Fibroblast of skin of left quadriceps (primary cell): Measurements from ENCODE around the gene OPA3.
"Not testable (repeated sequence)": the region's sequence is repeated elsewhere in the genome, so short reads cannot be mapped to it uniquely, and the experiment has no call there.

Source experiments
- DNase-seq, 2 experiments: peaks; one replicate each; pipeline ENCODE4 v3.0.0-alpha.2; 2013; ENCODE audit warnings: low read depth in 2 of 2

OPA3 gene

DNA sequence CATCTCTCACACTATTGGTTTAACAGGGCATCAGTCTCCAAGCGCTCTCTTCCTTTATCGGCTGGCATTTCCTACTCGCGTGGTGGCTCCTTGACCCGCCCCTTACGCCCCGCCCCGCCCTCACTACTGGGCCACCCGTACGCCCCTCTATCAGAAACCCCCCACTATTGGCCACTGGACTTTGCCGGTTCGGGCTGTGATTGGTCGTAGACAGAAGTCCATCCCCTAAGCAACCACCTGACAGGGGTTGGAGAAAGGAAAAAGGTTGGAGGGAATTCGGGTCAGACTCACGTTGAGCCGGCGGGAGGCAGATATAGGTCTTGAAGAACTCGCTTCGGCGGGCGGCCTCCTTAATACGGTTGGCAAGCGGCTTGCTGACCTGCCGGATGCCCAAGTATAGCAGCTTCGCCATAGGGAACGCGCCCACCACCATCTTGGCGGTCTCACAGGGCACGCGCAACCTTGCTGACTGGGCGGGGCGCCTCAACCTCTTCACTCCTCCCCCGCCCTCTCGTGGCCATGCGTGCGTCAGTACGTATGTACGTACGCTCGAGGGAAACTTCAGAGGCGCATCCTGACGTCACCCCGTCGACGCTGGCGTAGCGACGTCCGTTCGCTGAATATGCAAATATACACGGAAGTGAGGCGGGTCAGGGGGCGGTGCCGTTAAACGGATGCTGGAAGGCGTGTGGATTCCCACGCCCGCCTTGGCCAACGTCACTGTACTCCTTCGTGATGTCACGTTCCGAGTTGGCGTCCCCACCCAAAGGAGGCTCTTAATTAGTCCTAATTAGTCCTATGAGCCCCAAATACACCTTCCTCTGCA is at the start of gene OPA3:
Gene OPA3, minus strand, starts transcription at position 471 of the 826 bp plus-strand sequence. Its CDS starts 38 bp downstream, at position 433.
- peak; percentile 100 for DNase-seq

DNA sequence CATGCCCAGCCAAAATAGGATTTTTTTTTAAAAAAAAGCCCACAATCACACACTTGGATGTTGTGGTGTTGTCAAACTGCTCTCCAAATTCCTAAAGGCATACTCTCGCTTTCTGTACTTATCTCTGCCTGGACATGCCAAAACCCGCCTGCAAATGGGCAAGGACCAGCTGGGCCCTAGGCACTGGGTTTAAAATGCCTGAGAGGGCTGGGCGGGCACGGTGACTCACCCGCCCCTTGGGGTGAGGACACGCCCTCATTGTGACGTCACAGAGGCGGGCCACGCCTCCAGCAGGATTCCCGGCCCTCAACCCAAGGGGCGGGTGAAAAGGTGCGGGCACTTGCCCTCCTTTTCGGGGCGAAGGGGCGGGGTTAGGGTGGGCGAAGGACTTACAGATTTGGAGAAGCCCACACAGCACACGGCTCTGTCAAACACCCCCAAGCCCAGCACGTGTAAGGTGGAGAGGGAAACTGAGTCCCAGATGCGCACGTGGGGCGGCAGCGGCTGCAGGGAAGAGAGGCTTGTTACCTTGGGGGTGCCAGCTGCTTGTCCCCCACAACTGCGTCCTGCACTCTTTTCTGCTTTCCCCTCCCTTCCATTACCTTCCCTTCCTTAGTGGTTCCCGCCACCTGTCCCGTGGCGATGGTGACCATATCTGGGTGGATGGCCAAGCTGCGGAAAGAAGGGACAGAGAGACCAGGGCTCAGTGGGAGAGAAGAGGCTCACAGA is 48.0 kb upstream of the OPA3 start:
- peak; percentile 53 to 57 for DNase-seq

GRCh38 chr19:45630463-45630862 is 45.9 kb upstream of the OPA3 start:
- peak; percentile 88 to 89 for DNase-seq

DNA sequence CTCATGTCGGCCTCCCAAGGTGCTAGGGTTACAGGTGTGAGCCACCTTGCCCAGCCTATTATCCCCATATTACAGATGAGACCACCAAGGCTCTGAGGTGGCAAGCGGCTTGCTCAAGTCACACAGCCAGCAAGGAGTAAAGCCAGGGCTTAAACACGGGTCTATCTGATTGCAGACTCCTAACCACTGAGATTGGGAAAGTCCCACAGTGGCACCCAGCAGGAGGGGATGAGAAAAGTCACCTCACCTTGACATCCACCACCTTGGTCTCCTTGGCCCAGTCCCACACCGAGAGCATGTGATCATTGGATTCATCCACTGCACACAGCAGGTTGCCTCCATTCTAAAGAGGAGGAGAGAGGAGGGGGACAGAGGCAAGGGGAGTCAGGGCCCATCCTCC is 45.1 kb upstream of the OPA3 start:
- no peak for DNase-seq

- DNase-seq, result not testable (repeated sequence)
Observed at GRCh38 chr19:45628219-45628618, 43.6 kb upstream of the OPA3 start.

- DNase-seq, result no peak
Observed at GRCh38 chr19:45623984-45624383, 39.4 kb upstream of the OPA3 start.

DNA sequence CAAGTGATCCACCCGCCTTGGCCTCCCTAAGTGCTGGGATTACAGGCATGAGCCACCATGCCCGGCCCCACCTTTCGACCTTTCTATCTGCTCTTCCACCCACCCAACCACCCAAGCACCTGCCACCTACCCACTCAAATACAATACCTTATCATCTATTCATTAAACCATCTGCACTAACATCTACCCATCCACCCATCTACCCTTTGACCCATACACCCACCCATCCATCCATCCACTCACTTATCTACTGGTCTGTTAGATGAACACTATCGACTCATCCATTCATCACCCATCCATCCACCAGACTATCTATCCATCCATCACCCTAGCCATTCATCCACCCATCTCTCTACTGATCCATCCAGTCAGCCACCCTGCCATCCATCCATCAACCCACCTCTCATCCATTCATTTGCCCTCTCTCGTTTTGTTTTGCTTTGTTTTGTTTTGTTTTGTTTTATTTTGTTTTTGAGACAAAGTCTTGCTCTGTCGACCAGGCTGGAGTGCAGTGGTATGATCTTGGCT is 37.4 kb upstream of the OPA3 start:
- no peak for DNase-seq

DNA sequence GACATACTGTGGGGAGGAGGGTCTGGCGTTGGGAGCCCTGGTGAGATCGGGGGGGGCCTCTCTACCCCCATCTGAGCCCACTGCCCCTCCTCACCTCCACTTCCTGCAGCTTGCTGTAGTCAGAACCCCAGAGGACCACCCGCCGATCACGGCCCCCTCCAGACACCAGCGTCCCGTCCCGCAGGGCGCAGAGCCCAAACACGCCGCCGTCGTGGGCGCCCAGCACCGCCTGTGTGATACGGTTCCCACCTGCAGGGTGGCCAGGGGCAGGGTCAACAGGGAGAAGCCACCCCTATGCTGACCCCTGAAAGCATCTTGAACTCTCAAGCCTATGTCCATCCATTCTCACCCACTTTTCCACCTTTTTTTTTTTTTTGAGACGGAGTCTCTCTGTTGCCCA is 36.8 kb upstream of the OPA3 start:
- no peak for DNase-seq

GRCh38 chr19:45616704-45617017 is 32.1 kb upstream of the OPA3 start:
- DNase-seq, result no peak

DNA sequence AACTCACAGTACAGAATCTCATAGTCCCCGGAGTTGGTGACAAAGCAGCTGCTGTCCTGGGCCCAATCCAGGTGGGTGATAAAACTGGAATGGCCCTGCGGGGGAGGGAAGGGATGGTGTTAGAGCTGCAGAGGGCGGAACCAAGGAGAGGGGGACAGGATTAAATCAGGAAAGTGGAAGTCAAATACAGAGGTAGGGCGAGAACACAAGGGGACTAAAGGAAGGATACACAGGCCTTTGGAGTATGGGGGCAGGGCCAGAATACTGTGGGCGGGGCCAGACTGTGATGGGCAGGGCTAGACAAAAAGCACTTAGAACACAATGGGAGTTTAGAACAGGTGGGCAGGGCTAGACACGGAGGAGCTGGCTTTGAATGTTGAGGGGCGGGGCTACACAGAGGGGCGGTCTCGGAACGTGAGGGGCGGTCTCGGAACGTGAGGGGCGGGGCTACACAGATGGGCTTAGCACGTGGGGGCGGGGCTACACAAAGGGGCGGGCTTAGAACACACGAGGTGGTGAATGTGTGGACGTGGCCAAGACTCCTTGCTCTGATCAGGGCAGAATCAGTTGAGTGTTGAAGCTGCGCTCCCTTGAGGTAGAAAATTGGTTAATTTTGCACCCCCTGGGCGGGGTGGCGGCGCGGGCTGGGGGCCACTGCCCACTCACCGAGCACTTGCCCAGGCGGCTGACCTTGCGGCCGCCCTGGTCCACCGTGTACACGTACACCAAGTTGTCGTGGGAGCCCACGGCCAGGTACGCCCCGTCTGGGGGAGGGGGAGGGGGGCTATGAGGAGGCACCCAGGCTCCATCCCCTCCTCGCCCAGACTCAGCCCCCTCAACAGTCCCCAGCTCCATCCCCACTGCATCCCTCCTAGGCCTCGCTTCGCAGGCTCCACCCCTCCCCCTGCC is 31.4 kb upstream of the OPA3 start:
- DNase-seq, result peak; percentile 79 to 81

GRCh38 chr19:45615056-45615455 is 30.5 kb upstream of the OPA3 start:
- DNase-seq, result not testable (repeated sequence)

GRCh38 chr19:45613926-45614725 is 29.5 kb upstream of the OPA3 start:
- peak; percentile 59 to 63 for DNase-seq

DNA sequence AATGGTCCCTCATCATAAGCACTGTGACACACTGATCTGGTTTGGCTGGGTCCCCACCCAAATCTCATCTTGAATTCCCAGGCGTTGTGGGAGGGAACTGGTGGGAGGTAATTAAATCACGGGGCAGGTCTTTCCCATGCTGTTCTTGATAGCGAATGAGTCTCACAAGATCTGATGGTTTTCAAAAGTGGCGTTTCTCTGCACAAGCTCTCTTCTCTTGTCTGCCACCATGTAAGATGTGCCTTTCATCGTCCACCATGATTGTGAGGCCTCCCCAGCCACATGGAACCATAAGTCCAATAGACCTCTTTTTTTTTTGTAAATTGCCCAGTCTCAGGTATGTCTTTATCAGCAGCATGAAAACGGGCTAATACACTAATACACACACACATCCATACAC is 24.3 kb upstream of the OPA3 start:
- no peak for DNase-seq

- DNase-seq, result peak in 1 of 2 experiments; percentile 32
Observed at GRCh38 chr19:45607071-45608029, 22.7 kb upstream of the OPA3 start.

GRCh38 chr19:45601524-45602374 is 17.1 kb upstream of the OPA3 start, which contains the start of gene GPR4:
GPR4 (minus strand) TSS chr19:45602212; CDS start chr19:45591866, 10,346 bp downstream.
- no peak for DNase-seq

- no peak for DNase-seq
Observed at GRCh38 chr19:45601115-45601514, 16.5 kb upstream of the OPA3 start.

DNA sequence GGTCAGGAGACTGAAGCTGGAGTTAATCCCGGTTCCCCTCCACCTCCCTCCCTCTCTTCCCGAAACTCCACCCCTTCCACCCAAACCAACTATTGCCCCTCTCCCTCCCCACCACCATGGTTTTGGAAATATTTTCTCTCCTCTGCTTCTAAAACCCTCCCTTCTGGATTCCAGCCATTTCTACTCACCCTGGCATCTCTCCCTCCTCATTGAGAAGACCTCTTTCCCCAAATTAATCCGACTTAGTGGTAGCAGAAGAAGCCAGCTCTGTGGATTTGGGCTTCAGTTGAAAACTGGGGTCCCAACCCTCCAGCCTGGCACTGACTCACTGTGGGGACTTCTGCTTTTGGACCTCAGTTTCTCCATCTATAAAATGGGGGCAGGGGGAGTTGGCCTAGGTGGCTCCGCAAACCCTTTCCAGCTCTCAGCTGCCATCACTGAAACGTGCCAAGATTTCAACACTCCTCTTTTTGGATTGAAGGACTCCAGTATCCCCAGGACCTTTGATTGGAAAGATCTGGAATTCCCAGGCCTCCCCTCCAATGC is 15.8 kb upstream of the OPA3 start:
- no peak for DNase-seq

DNA sequence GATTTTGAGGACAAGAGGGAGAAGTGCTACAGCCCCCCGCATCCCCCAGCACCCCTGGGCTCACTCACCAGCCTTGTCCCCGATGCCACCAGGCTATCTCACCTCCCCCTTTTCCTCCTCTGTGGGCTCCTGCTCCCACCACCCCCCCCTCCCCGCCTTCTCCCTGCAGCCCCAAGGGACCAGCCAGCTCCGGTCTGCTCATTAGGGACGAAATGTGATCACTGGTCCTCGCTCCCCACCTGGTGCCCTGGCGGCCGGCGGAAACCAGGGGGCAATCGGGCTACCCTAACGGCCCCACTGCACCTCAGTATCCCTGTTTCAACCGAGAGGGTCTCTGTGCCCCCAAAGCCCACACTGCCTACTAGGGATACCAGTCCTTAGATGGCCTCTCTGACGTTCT is 14.7 kb upstream of the OPA3 start:
- DNase-seq, result no peak
